IPS-15b (cell line): ENCODE measurements around the gene JAKMIP2.
"Not testable (repeated sequence)": the region's sequence is repeated elsewhere in the genome, so short reads cannot be mapped to it uniquely, and the experiment has no call there.

Experiments used
- H3K27me3 ChIP-seq: one replicate; pipeline ENCODE4 v1.6.1; 2013; ENCODE audit warnings: low read length; ENCODE audit not compliant: control insufficient read depth, insufficient read depth
- H3K36me3 ChIP-seq: one replicate; pipeline ENCODE4 v1.6.1; 2013; ENCODE audit warnings: low read length; ENCODE audit not compliant: control insufficient read depth, insufficient read depth
- H3K4me1 ChIP-seq: one replicate; pipeline ENCODE4 v1.6.1; 2013; ENCODE audit warnings: mild to moderate bottlenecking, low read length; ENCODE audit not compliant: control insufficient read depth, insufficient read depth
- H3K4me3 ChIP-seq: one replicate; pipeline ENCODE4 v1.5.1; 2013; ENCODE audit warnings: low read depth, low read length
- H3K9ac ChIP-seq: one replicate; pipeline ENCODE4 v1.6.1; 2013; ENCODE audit warnings: low read depth, mild to moderate bottlenecking, low read length
- H3K9me3 ChIP-seq: one replicate; pipeline ENCODE4 v1.6.1; 2013; ENCODE audit warnings: mild to moderate bottlenecking, low read length; ENCODE audit not compliant: control insufficient read depth, insufficient read depth

The JAKMIP2 gene

DNA sequence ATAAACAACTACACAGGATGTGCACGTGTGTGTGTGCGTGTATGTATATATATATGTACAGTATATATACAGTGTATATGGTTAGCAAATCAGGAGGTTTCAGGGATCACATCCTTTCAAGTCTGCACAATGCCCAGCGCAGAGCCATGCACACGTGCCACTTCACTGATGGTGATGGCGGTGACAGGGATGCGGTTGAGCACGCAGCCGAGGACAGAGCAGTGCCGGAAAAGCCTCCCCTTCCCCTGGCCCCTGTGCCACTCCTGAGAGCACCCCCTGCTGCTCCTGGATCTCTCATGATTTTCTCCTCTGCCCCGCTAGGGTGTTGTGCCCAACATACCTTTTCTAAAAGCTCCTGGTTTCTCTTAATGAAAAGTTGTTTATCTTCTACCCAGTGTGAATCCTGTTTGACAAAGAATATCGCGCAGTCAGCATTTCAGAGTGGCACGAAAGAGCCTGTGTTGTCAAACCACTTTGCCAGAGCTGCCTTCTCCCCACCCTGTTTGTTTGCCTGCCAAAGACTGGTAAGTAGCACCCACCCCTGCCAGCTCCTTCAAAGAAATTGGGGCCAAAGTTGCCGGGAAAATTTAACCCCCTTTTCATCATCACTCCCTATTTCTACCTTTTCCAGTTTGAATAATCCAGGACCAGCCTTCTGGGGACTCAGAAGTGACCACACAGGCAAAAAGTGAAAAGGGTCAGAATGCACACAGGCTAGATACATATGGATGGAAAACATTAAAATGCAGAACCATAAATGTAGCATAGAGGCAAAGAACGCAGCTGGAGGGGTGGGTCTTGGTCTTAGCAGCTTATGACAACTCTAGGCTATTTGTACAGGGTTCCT lies 146.4 kb downstream of the JAKMIP2 start:
- Histone ChIP-seq H3K9me3 (no peaks in the 10 kb centered on the region), H3K9ac (no peak overlapping the region), H3K27me3 (no peaks in the 10 kb centered on the region), H3K36me3 (no peaks in the 10 kb centered on the region), H3K4me1 (peaks cover 3% of the 10 kb centered on the region), H3K4me3 (no peak overlapping the region)

GRCh38 chr5:147635439-147635838 lies 147.1 kb downstream of the JAKMIP2 start:
- not testable (repeated sequence) for H3K9ac ChIP-seq, H3K36me3 ChIP-seq, H3K9me3 ChIP-seq, H3K4me3 ChIP-seq, H3K27me3 ChIP-seq, H3K4me1 ChIP-seq

DNA sequence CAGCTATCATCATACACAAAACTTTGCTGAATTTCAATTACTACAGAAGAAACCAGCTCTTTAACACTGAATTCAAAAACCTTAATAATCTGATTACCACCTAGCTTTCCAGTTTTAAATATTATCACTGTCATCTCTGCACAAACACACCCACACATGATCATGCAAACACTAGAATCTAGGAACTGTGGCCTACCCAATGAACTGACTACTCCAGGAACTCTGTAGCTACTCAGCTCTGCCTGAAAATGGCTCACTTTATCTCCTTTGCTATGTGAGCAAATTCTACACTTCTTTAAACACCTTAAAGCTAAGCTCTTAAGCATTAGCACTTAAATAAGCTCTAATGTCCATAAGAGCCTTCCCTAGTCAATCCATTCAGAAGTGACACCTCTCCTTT lies 149.4 kb downstream of the JAKMIP2 start:
- no peak overlapping the region for H3K9ac ChIP-seq
- no peaks in the 10 kb centered on the region for H3K27me3 ChIP-seq
- H3K4me1 ChIP-seq: peaks cover 3% of the 10 kb centered on the region
- no peak overlapping the region for H3K4me3 ChIP-seq
- H3K36me3 ChIP-seq: no peaks in the 10 kb centered on the region
- H3K9me3 ChIP-seq: no peaks in the 10 kb centered on the region

DNA sequence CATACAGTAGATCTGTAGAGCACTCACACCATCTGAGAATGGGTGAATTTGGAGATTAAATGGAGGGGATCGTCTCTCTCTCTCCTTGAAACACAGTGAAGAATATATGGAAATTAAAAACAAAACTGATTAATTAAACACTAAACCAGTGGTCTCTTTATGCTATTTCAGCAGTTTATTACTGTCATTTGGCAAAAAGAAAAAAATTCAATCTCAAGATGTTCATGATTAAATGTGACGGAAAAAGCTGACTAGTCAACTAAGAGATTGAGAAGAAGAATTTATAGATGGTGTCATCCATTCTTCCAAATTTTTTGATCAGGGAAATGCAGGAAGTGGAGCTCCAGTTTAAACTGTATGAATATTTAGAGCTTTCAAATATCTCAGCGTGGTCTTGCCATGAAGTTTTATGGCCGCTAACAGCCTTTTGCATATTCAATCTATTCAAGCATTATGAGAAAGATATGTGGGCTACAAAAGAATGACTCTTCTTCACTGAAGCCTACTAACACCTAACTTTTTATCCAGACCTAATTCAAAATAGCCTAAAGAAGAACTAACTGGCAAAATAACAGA lies 151.0 kb downstream of the JAKMIP2 start:
- no peak overlapping the region for H3K9ac ChIP-seq
- no peaks in the 10 kb centered on the region for H3K27me3 ChIP-seq
- no peak overlapping the region for H3K4me3 ChIP-seq
- H3K4me1 ChIP-seq: peaks cover 3% of the 10 kb centered on the region
- no peaks in the 10 kb centered on the region for H3K36me3 ChIP-seq
- H3K9me3 ChIP-seq: no peaks in the 10 kb centered on the region

- Histone ChIP-seq H3K9me3 (no peaks in the 10 kb centered on the region), H3K27me3 (no peaks in the 10 kb centered on the region), H3K36me3 (no peaks in the 10 kb centered on the region), H3K4me1 (peaks cover 3% of the 10 kb centered on the region), H3K4me3 (no peak overlapping the region), H3K9ac (no peak overlapping the region)
These were observed 153.3 kb downstream of the JAKMIP2 start for GRCh38 chr5:147629196-147629595.

GRCh38 chr5:147628058-147628895 lies 154.3 kb downstream of the JAKMIP2 start:
- Histone ChIP-seq H3K4me1 (peaks cover 2% of the 10 kb centered on the region), H3K9me3 (no peaks in the 10 kb centered on the region), H3K27me3 (no peaks in the 10 kb centered on the region), H3K36me3 (no peaks in the 10 kb centered on the region), H3K4me3 (no peak overlapping the region), H3K9ac (no peak overlapping the region)

GRCh38 chr5:147626464-147626863 lies 156.1 kb downstream of the JAKMIP2 start:
- no peaks in the 10 kb centered on the region for H3K9me3 ChIP-seq
- H3K9ac ChIP-seq: no peak overlapping the region
- no peaks in the 10 kb centered on the region for H3K27me3 ChIP-seq
- no peak overlapping the region for H3K4me3 ChIP-seq
- H3K36me3 ChIP-seq: no peaks in the 10 kb centered on the region
- no peaks in the 10 kb centered on the region for H3K4me1 ChIP-seq

DNA sequence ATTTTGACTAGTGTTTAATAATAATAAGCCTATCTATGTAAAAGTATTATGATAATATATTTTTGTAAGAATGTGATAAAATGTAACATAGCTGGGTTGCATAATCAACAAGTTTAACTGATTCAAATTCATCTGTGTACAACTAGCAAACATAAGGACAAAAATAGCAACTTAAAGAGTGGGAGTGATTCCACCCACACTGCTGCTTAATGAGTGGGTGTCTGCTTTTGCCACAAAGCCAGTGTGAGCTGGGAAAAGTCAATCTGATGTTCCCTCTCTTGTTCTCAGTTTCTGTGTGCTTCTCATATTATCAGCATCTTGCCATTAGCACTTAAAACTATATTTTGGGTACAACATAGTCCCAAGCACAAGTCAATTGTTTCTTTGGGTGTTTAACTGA lies 161.5 kb downstream of the JAKMIP2 start:
- H3K36me3 ChIP-seq: no peaks in the 10 kb centered on the region

GRCh38 chr5:147619281-147619878 lies 163.1 kb downstream of the JAKMIP2 start:
- H3K9me3 ChIP-seq: no peaks in the 10 kb centered on the region
- H3K4me1 ChIP-seq: no peaks in the 10 kb centered on the region
- H3K36me3 ChIP-seq: no peaks in the 10 kb centered on the region
- no peak overlapping the region for H3K9ac ChIP-seq
- no peaks in the 10 kb centered on the region for H3K27me3 ChIP-seq
- no peak overlapping the region for H3K4me3 ChIP-seq

More for the DNA sequence above, 161.5 kb downstream of the JAKMIP2 start:
- Histone ChIP-seq H3K4me3 (no peak overlapping the region), H3K9ac (no peak overlapping the region), H3K9me3 (no peaks in the 10 kb centered on the region), H3K4me1 (no peaks in the 10 kb centered on the region), H3K27me3 (no peaks in the 10 kb centered on the region)

DNA sequence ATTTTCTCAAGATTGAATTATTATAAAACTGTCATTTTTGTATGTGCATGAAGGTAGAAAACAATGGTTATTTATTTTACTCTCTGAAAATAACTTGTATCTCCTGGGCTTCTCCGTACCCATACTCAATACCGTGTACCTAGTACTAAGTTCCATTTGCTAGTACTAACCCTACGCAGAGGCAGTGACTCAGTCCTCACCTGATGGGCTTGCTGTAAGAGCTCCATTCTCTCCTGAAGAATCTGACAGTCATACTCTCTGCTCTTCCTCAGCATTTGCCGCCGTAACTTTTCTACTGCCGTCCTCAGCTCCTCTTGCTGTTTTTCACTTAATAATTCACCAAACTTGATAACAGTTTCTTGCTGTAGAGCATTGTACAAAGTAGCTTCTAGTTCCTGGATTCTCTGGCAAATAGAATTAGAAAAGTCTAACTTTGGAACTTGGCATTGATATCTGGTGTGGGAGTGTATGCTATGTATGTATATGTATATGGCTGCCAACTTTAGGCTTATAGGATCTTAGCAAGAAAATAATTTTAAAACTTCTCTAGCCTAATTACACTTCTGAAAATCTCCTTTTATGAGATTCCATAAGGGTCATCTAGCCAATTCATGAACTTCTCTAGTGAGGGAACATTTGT lies 164.7 kb downstream of the JAKMIP2 start:
- Histone ChIP-seq H3K9me3 (no peaks in the 10 kb centered on the region), H3K36me3 (peaks cover 3% of the 10 kb centered on the region), H3K9ac (no peak overlapping the region), H3K4me1 (no peaks in the 10 kb centered on the region), H3K4me3 (no peak overlapping the region), H3K27me3 (no peaks in the 10 kb centered on the region)

DNA sequence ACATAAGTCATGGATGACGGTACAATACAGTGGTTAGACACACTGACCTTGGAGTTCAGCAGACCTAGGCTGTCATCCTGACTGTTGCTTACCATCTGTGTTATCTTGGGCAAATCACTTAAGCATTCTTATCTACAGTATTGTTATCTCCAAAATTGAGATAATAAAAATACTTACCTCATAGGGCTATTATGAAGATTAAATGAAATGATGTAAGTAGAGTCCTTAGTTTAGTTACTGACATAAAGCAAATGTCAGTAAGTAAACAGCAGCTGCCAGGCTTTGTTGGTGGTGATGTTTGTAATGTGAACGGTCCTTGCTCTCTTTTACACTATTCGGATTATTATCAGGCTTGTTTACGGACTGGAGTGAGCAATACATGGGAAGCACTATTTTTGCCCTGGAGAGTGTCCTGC lies 165.3 kb downstream of the JAKMIP2 start:
- Histone ChIP-seq H3K4me1 (peaks cover 3% of the 10 kb centered on the region), H3K4me3 (no peak overlapping the region), H3K36me3 (peaks cover 7% of the 10 kb centered on the region), H3K9me3 (no peaks in the 10 kb centered on the region), H3K9ac (no peak overlapping the region), H3K27me3 (no peaks in the 10 kb centered on the region)
